Adrenal gland (tissue), 12 donors: ENCODE measurements around the gene PIAS2. TPM values are rescaled to one million over a fixed set of nuclear protein-coding genes. Genes with fewer than 3 reads are reported as not detected.

Experiments
- DNase-seq, 7 donors: peaks; one replicate each; pipeline ENCODE4 v3.0.0-alpha.2; 2019 to 2020
- H3K27ac ChIP-seq, 5 donors: fragments of 200-600 bp; sonication (generic) in 4 of 5; 1 replicate in 3 of 5; 2 replicates in 2 of 5; pipeline versions ENCODE4 v1.5.1 to v1.8.0; 2016 to 2020; ENCODE audit warnings: mild to moderate bottlenecking in 1 of 5
- H3K27me3 ChIP-seq: fragments of 200-600 bp; 2 replicates; pipeline ENCODE4 v1.8.0; 2021
- H3K36me3 ChIP-seq, 2 donors: fragments of 200-600 bp; replicated peaks in 1 of 2; 1 replicate in 1 of 2; 2 replicates in 1 of 2; pipeline versions ENCODE4 v1.5.1 to v1.8.0; 2018 to 2022
- H3K4me1 ChIP-seq, 2 donors: fragments of 200-600 bp; replicated peaks in 1 of 2; 1 replicate in 1 of 2; 2 replicates in 1 of 2; pipeline versions ENCODE4 v1.5.1 to v1.8.0; 2018 to 2021
- H3K4me3 ChIP-seq, 4 donors: fragments of 200-600 bp; sonication (generic) in 3 of 4; one replicate each; pipeline ENCODE4 v1.5.1; 2016 to 2018
- H3K9me3 ChIP-seq, 3 donors: fragments of 200-600 bp; sonication (generic) in 1 of 3; replicated peaks in 1 of 3; 1 replicate in 2 of 3; 2 replicates in 1 of 3; pipeline versions ENCODE4 v1.5.1 to v1.8.0; 2016 to 2021
- CTCF ChIP-seq, 6 experiments: fragments of 450-650 bp in 4 of 6; fragments of 200-600 bp in 2 of 6; sonication (generic) in 1 of 6; IDR thresholded peaks; 1 replicate in 5 of 6; 2 replicates in 1 of 6; pipeline versions ENCODE4 v1.5.1 to v1.8.0; 2016 to 2021; ENCODE audit warnings: antibody characterized with exemption in 6 of 6, mild to moderate bottlenecking in 2 of 6, moderate library complexity in 1 of 6
- POLR2A ChIP-seq, 2 donors: fragments of 450-650 bp; IDR thresholded peaks; one replicate each; pipeline ENCODE4 v1.6.1; 2017; ENCODE audit warnings: antibody characterized with exemption in 2 of 2, mild to moderate bottlenecking in 2 of 2, moderate library complexity in 1 of 2
- WGBS, 4 donors: extraction: QIAGEN DNeasy Blood & Tissue Kit in 2 of 4; methylation state at CpG; one replicate each; pipeline versions ENCODE4 v1.1.5 to v1.1.7; 2013 to 2017; 5-methylcytosine and 5-hydroxymethylcytosine counted together
- intact Hi-C, 2 donors: fragments of 100-400 bp; cut with DNase I; formaldehyde crosslinking; loops; one replicate each; pipeline versions ENCODE4 v1.14.1 to v1.15.0; 2022 to 2023
- polyA plus RNA-seq, 3 donors: library from polyadenylated mRNA; stranded (reverse); fragments of 200-250 nt in 2 of 3; fragments of 350-450 nt in 1 of 3; fragmentation: Illumina TruSeq in 1 of 3; extraction: RNeasy Lipid Tissue Mini Kit (QIAGEN cat#74804) in 1 of 3; gene quantifications; one replicate each; pipeline ENCODE4 v1.2.3, GENCODE V29; 2013 to 2014
- total RNA-seq, 9 donors: library from RNA; depleted of rRNA in 4 of 9; stranded (reverse); fragments of >200 nt in 4 of 9; fragments of 120-200 nt in 1 of 9; fragmentation: NEBNext Ultra II Directional in 1 of 9; extraction: Animal tissue kit (Norgen Biotek cat#: 25700) in 1 of 9; gene quantifications; one replicate each; pipeline versions ENCODE4 v1.1.0 to v1.2.4, GENCODE V29; 2013 to 2023
- donor health status: healthy with polysubstance abuse.
- donor health status: Bipolar disorder and iron deficiency.
- donor health status: DM: yes; HTN: yes; CAD: no.
- donor health status: DM: no; HTN: no; CAD: no.
- donor health status: DM: no; HTN: no; CAD: no.
- donor health status: DM: yes; HTN: yes; CAD: no.

Gene PIAS2
- total and polyA plus RNA-seq, 12 donors, result 4.7 to 52.9 (median 31.8) TPM

GRCh38 chr18:46756559-46757201 lies 160.6 kb downstream of the PIAS2 start, which contains the start of gene ST8SIA5:
ST8SIA5 (minus strand) TSS chr18:46757053; CDS start chr18:46756508, 545 bp downstream.
- H3K4me3 ChIP-seq, result peak within 1 kb of the TSS in 3 of 4 donors; percentile 22 to 71 (median 48)
- WGBS, 4 donors, result 1 to 7% (median 1%) methylated on average over 11 to 74 of the region's 74 CpGs
- H3K27me3 ChIP-seq, result no peaks in the 10 kb centered on the region
- intact Hi-C loops, result loop anchor here in 1 of 2 donors (10.0 kb wide), 2 partner anchors 52 to 82 kb away; no protein-coding TSS in a partner anchor
- no peaks in the 10 kb centered on the region for H3K9me3 ChIP-seq
- peak within 1 kb of the TSS; percentile 73 to 89 (median 89) for H3K27ac ChIP-seq
- peak; percentile 57 to 78 (median 69) for DNase-seq
- H3K36me3 ChIP-seq, result no peaks in the 10 kb centered on the region
- TF ChIP-seq POLR2A (IDR thresholded peaks at IDR 0.05), result peak in 1 of 2 donors; percentile 44
- TF ChIP-seq CTCF (IDR thresholded peaks at IDR 0.05), result peak in 1 of 6 experiments; percentile 2
- peaks cover 5 to 33% of the 10 kb centered on the region in 2 donors for H3K4me1 ChIP-seq

GRCh38 chr18:46756025-46756558 lies 161.2 kb downstream of the PIAS2 start:
- Histone ChIP-seq H3K27me3 (no peaks in the 10 kb centered on the region), H3K4me1 (peaks cover 5 to 28% of the 10 kb centered on the region in 2 donors), H3K9me3 (no peaks in the 10 kb centered on the region), H3K27ac (peak overlapping the region in 4 of 5 donors; percentile 74 to 89 (median 89)), H3K36me3 (no peaks in the 10 kb centered on the region), H3K4me3 (peak overlapping the region in 3 of 4 donors; percentile 22 to 71 (median 48))
- peak in 6 of 7 donors; percentile 19 to 44 (median 26) for DNase-seq
- 1 to 4% (median 2%) methylated on average over 12 to 41 of the region's 41 CpGs for WGBS, 4 donors
- TF ChIP-seq POLR2A (IDR thresholded peaks at IDR 0.05), result no peak
- peak in 1 of 6 experiments; percentile 20 for TF ChIP-seq CTCF (IDR thresholded peaks at IDR 0.05)
- intact Hi-C loops, result loop anchor here in 1 of 2 donors (10.0 kb wide), 2 partner anchors 51 to 81 kb away; no protein-coding TSS in a partner anchor

GRCh38 chr18:46755315-46756024 lies 161.8 kb downstream of the PIAS2 start:
- intact Hi-C loops, result loop anchor here in 1 of 2 donors (10.0 kb wide), 2 partner anchors 51 to 81 kb away; no protein-coding TSS in a partner anchor
- 3 to 6% (median 5%) methylated on average over 17 of the region's 17 CpGs for WGBS, 4 donors
- DNase-seq, result peak in 4 of 7 donors; percentile 26 to 38 (median 36)
- TF ChIP-seq CTCF (IDR thresholded peaks at IDR 0.05) (no peak), POLR2A (IDR thresholded peaks at IDR 0.05) (no peak)
- Histone ChIP-seq H3K4me1 (peaks cover 9 to 28% of the 10 kb centered on the region in 2 donors), H3K27me3 (no peaks in the 10 kb centered on the region), H3K36me3 (no peaks in the 10 kb centered on the region), H3K4me3 (peak overlapping the region in 2 of 4 donors; percentile 2 to 71), H3K9me3 (no peaks in the 10 kb centered on the region), H3K27ac (peak overlapping the region in 4 of 5 donors; percentile 22 to 89 (median 89))
